ENCODE measurements around the gene POLG2. TPM values are rescaled to one million over a fixed set of nuclear protein-coding genes. Genes with fewer than 3 reads are reported as not detected.

The POLG2 gene
- total RNA-seq, 2 experiments from 2014 or later, result 25.8 to 28.1 TPM

- H3K36me3 Mint-ChIP-seq, result peaks cover 64% of the 10 kb centered on the region
- ChIA-PET POLR2A (interaction anchor here (0.6 to 4.2 kb wide), 23 partner anchors 9 to 732 kb away, joined by 3 to 125 read pairs (median 5); partner anchors contain the start of genes CCDC47 and POLG2), CTCF (interaction anchor here (0.6 to 4.2 kb wide), 10 partner anchors 9 to 373 kb away, joined by 3 to 46 read pairs (median 4); partner anchors contain the start of gene POLG2)
- H3K27me3 Mint-ChIP-seq, result peaks cover 2% of the 10 kb centered on the region
- peaks cover 60% of the 10 kb centered on the region for H3K4me1 Mint-ChIP-seq (ENCODE audit: low read depth)
- DNase-seq, result peak; percentile 92
- intact Hi-C loops (cut with micrococcal nuclease), result loop anchor here (1.0 to 10.0 kb wide), 13 partner anchors 8 to 808 kb away; partner anchors contain the start of genes CCDC47, DDX42, ERN1 and ICAM2
- H3K4me3 Mint-ChIP-seq, result peak overlapping the region; percentile 97
- no peaks in the 10 kb centered on the region for H3K9me3 Mint-ChIP-seq
- H3K27ac Mint-ChIP-seq, result peak overlapping the region; percentile 100
Measured at GRCh38 chr17:64505340-64506200, 8.7 kb upstream of the POLG2 start.

- Mint-ChIP-seq H3K27ac (peak overlapping the region; percentile 100), H3K9me3 (no peaks in the 10 kb centered on the region), H3K4me1 (ENCODE audit: low read depth) (peaks cover 65% of the 10 kb centered on the region), H3K27me3 (peaks cover 2% of the 10 kb centered on the region), H3K36me3 (peaks cover 69% of the 10 kb centered on the region), H3K4me3 (peak overlapping the region; percentile 97)
- POLR2A ChIA-PET, result interaction anchor here (0.6 to 4.2 kb wide), 19 partner anchors 8 to 732 kb away, joined by 3 to 125 read pairs (median 5); partner anchors contain the start of genes CCDC47 and POLG2
- CTCF ChIA-PET, result interaction anchor here (0.6 to 4.2 kb wide), 7 partner anchors 9 to 373 kb away, joined by 3 to 46 read pairs (median 3); partner anchors contain the start of gene POLG2
- no peak for DNase-seq
- intact Hi-C loops (cut with micrococcal nuclease), result loop anchor here (1.0 to 10.0 kb wide), 7 partner anchors 373 to 808 kb away; partner anchors contain the start of genes CCDC47, DDX42, ERN1 and ICAM2
Measured at GRCh38 chr17:64504769-64505339, 8.0 kb upstream of the POLG2 start.

- intact Hi-C loops (cut with micrococcal nuclease), result loop anchor here (10.0 kb wide), 3 partner anchors 439 to 729 kb away; partner anchors contain the start of genes CCDC47 and DDX42
- CTCF ChIA-PET, result interaction anchor here (0.9 to 4.2 kb wide), 5 partner anchors 8 to 85 kb away, joined by 3 to 46 read pairs (median 6); partner anchors contain the start of gene POLG2
- H3K4me1 Mint-ChIP-seq (ENCODE audit: low read depth), result peaks cover 67% of the 10 kb centered on the region
- peak overlapping the region; percentile 100 for H3K27ac Mint-ChIP-seq
- POLR2A ChIA-PET, result interaction anchor here (1.1 to 4.2 kb wide), 6 partner anchors 8 to 130 kb away, joined by 3 to 125 read pairs (median 6); partner anchors contain the start of gene POLG2
- no peaks in the 10 kb centered on the region for H3K9me3 Mint-ChIP-seq
- DNase-seq, result no peak
- H3K36me3 Mint-ChIP-seq, result peaks cover 72% of the 10 kb centered on the region
- H3K4me3 Mint-ChIP-seq, result peak overlapping the region; percentile 97
- H3K27me3 Mint-ChIP-seq, result peaks cover 2% of the 10 kb centered on the region
Measured at GRCh38 chr17:64503821-64504768, 7.2 kb upstream of the POLG2 start.

- H3K36me3 Mint-ChIP-seq, result peaks cover 73% of the 10 kb centered on the region
- intact Hi-C loops (cut with micrococcal nuclease), result loop anchor here (10.0 kb wide), 3 partner anchors 439 to 729 kb away; partner anchors contain the start of genes CCDC47 and DDX42
- peaks cover 69% of the 10 kb centered on the region for H3K4me1 Mint-ChIP-seq (ENCODE audit: low read depth)
- no peak for DNase-seq
- POLR2A ChIA-PET, result interaction anchor here (0.5 to 1.5 kb wide), 3 partner anchors 11 to 96 kb away, joined by 3 to 6 read pairs (median 3); no protein-coding TSS in a partner anchor
- H3K4me3 Mint-ChIP-seq, result no peak overlapping the region
- no peaks in the 10 kb centered on the region for H3K9me3 Mint-ChIP-seq
- H3K27ac Mint-ChIP-seq, result peak overlapping the region; percentile 77
- CTCF ChIA-PET, result interaction anchor here (0.9 to 1.6 kb wide), 3 partner anchors 10 to 84 kb away, joined by 3 to 6 read pairs (median 4); no protein-coding TSS in a partner anchor
- peaks cover 2% of the 10 kb centered on the region for H3K27me3 Mint-ChIP-seq
Measured at GRCh38 chr17:64503341-64503740, 6.5 kb upstream of the POLG2 start.

GRCh38 chr17:64502809-64503208, 6.0 kb upstream of the POLG2 start:
- DNase-seq, result no peak
- peaks cover 2% of the 10 kb centered on the region for H3K27me3 Mint-ChIP-seq
- no peak overlapping the region for H3K4me3 Mint-ChIP-seq
- no peaks in the 10 kb centered on the region for H3K9me3 Mint-ChIP-seq
- intact Hi-C loops (cut with micrococcal nuclease), result loop anchor here (10.0 kb wide), 3 partner anchors 438 to 728 kb away; partner anchors contain the start of genes CCDC47 and DDX42
- peak overlapping the region; percentile 77 for H3K27ac Mint-ChIP-seq
- ChIA-PET POLR2A (interaction anchor here (0.5 to 1.5 kb wide), 2 partner anchors 10 to 69 kb away, joined by 3 to 6 read pairs; no protein-coding TSS in a partner anchor), CTCF (interaction anchor here (1.0 to 1.6 kb wide), 2 partner anchors 10 to 12 kb away, joined by 4 to 6 read pairs; no protein-coding TSS in a partner anchor)
- H3K4me1 Mint-ChIP-seq (ENCODE audit: low read depth), result peaks cover 72% of the 10 kb centered on the region
- H3K36me3 Mint-ChIP-seq, result peaks cover 78% of the 10 kb centered on the region

- intact Hi-C loops (cut with micrococcal nuclease), result loop anchor here (10.0 kb wide), 3 partner anchors 437 to 727 kb away; partner anchors contain the start of genes CCDC47 and DDX42
- peaks cover 79% of the 10 kb centered on the region for H3K36me3 Mint-ChIP-seq
- peaks cover 76% of the 10 kb centered on the region for H3K4me1 Mint-ChIP-seq (ENCODE audit: low read depth)
- H3K27ac Mint-ChIP-seq, result peak overlapping the region; percentile 67
- POLR2A ChIA-PET, result no interaction called here
- no peaks in the 10 kb centered on the region for H3K9me3 Mint-ChIP-seq
- no peak overlapping the region for H3K4me3 Mint-ChIP-seq
- H3K27me3 Mint-ChIP-seq, result peaks cover 2% of the 10 kb centered on the region
- DNase-seq, result no peak
- CTCF ChIA-PET, result no interaction called here
Measured at GRCh38 chr17:64502021-64502420, 5.2 kb upstream of the POLG2 start.

GRCh38 chr17:64500862-64501765, 4.3 kb upstream of the POLG2 start:
- ChIA-PET CTCF (interaction anchor here (1.0 kb wide), 1 partner anchor 10 kb away, joined by 3 read pairs; no protein-coding TSS in a partner anchor), POLR2A (no interaction called here)
- no peak overlapping the region for H3K4me3 Mint-ChIP-seq
- H3K4me1 Mint-ChIP-seq (ENCODE audit: low read depth), result peaks cover 78% of the 10 kb centered on the region
- peaks cover 2% of the 10 kb centered on the region for H3K27me3 Mint-ChIP-seq
- H3K27ac Mint-ChIP-seq, result peak overlapping the region; percentile 67
- peaks cover 77% of the 10 kb centered on the region for H3K36me3 Mint-ChIP-seq
- DNase-seq, result no peak
- no peaks in the 10 kb centered on the region for H3K9me3 Mint-ChIP-seq
- intact Hi-C loops (cut with micrococcal nuclease), result loop anchor here (10.0 kb wide), 3 partner anchors 436 to 726 kb away; partner anchors contain the start of genes CCDC47 and DDX42

GRCh38 chr17:64500487-64500859, 3.6 kb upstream of the POLG2 start:
- no peaks in the 10 kb centered on the region for H3K9me3 Mint-ChIP-seq
- intact Hi-C loops (cut with micrococcal nuclease), result loop anchor here (10.0 kb wide), 3 partner anchors 436 to 726 kb away; partner anchors contain the start of genes CCDC47 and DDX42
- peaks cover 1% of the 10 kb centered on the region for H3K27me3 Mint-ChIP-seq
- H3K4me1 Mint-ChIP-seq (ENCODE audit: low read depth), result peaks cover 83% of the 10 kb centered on the region
- CTCF ChIA-PET, result interaction anchor here (1.0 kb wide), 1 partner anchor 10 kb away, joined by 3 read pairs; no protein-coding TSS in a partner anchor
- H3K4me3 Mint-ChIP-seq, result no peak overlapping the region
- peak overlapping the region; percentile 67 for H3K27ac Mint-ChIP-seq
- no peak for DNase-seq
- POLR2A ChIA-PET, result no interaction called here
- H3K36me3 Mint-ChIP-seq, result peaks cover 71% of the 10 kb centered on the region

- no peaks in the 10 kb centered on the region for H3K9me3 Mint-ChIP-seq
- intact Hi-C loops (cut with micrococcal nuclease), result loop anchor here (5.0 to 10.0 kb wide), 5 partner anchors 195 to 725 kb away; partner anchors contain the start of genes CCDC47 and DDX42
- peaks cover 67% of the 10 kb centered on the region for H3K36me3 Mint-ChIP-seq
- no peaks in the 10 kb centered on the region for H3K27me3 Mint-ChIP-seq
- H3K4me3 Mint-ChIP-seq, result no peak overlapping the region
- DNase-seq, result no peak
- POLR2A ChIA-PET, result no interaction called here
- CTCF ChIA-PET, result interaction anchor here (0.6 to 2.3 kb wide), 3 partner anchors 9 to 99 kb away, joined by 3 to 11 read pairs (median 5); no protein-coding TSS in a partner anchor
- H3K4me1 Mint-ChIP-seq (ENCODE audit: low read depth), result peaks cover 84% of the 10 kb centered on the region
- H3K27ac Mint-ChIP-seq, result peak overlapping the region; percentile 67
Measured at GRCh38 chr17:64499805-64500486, 3.1 kb upstream of the POLG2 start.
